GM12878 (cell line): ENCODE measurements around the gene VASP. TPM values are rescaled to one million over a fixed set of nuclear protein-coding genes. Genes with fewer than 3 reads are reported as not detected.

Experiments used
- ASH2L ChIP-seq: fragments of 300-600, 200-600 bp; sonication (generic); IDR thresholded peaks from 2 replicates; pipeline ENCODE4 v1.6.1; 2017; ENCODE audit warnings: low read depth, mild to moderate bottlenecking, borderline replicate concordance
- ATF3 ChIP-seq: IDR thresholded peaks from 2 replicates; pipeline ENCODE4 v1.6.1; 2011; ENCODE audit warnings: low read depth, mild to moderate bottlenecking, low read length, moderate library complexity, borderline replicate concordance; ENCODE audit errors: extremely low read depth
- BACH1 ChIP-seq: fragments of 450-650 bp; IDR thresholded peaks from 2 replicates; pipeline ENCODE4 v1.6.1; 2017; ENCODE audit warnings: mild to moderate bottlenecking, borderline replicate concordance
- CHD1 ChIP-seq: IDR thresholded peaks from 2 replicates; pipeline ENCODE4 v1.6.1; 2012; ENCODE audit warnings: low read depth, low read length, improper control_type of control experiment
- NFIC ChIP-seq: IDR thresholded peaks from 2 replicates; pipeline ENCODE4 v1.6.1; 2012; ENCODE audit warnings: low read depth, mild to moderate bottlenecking, inconsistent platforms, low read length, moderate library complexity
- NR2C1 ChIP-seq: fragments of 450-650 bp; IDR thresholded peaks from 2 replicates; pipeline ENCODE4 v1.6.1; 2017; ENCODE audit warnings: antibody characterized with exemption, mild to moderate bottlenecking, moderate library complexity
- POLR2AphosphoS5 ChIP-seq: IDR thresholded peaks from 2 replicates; pipeline ENCODE4 v1.6.1; 2011; ENCODE audit warnings: mild to moderate bottlenecking, low read length, inconsistent platforms
- RAD51 ChIP-seq: fragments of 450-650 bp; IDR thresholded peaks from 2 replicates; pipeline ENCODE4 v1.6.1; 2016; ENCODE audit warnings: moderate library complexity, mild to moderate bottlenecking, inconsistent platforms
- RB1 ChIP-seq: fragments of 450-650 bp; formaldehyde crosslinking; IDR thresholded peaks from 2 replicates; pipeline ENCODE4 v1.6.1; 2017; ENCODE audit warnings: mild to moderate bottlenecking, borderline replicate concordance
- SKIL ChIP-seq: fragments of 450-650 bp; IDR thresholded peaks from 2 replicates; pipeline ENCODE4 v1.6.1; 2017; ENCODE audit warnings: mild to moderate bottlenecking, low read depth, inconsistent platforms; ENCODE audit not compliant: poor library complexity, severe bottlenecking
- SREBF1 ChIP-seq: IDR thresholded peaks from 2 replicates; pipeline ENCODE4 v1.6.1; 2012; ENCODE audit warnings: mild to moderate bottlenecking, low read length
- TCF12 ChIP-seq: IDR thresholded peaks from 2 replicates; pipeline ENCODE4 v1.6.1; 2011; ENCODE audit warnings: low read depth, mild to moderate bottlenecking, low read length
- ZBTB4 ChIP-seq: fragments of 450-650 bp; formaldehyde crosslinking; IDR thresholded peaks from 2 replicates; pipeline ENCODE4 v1.4.0; 2022; ENCODE audit warnings: mild to moderate bottlenecking, moderate library complexity
- ZNF217 ChIP-seq: fragments of 450-650 bp; IDR thresholded peaks from 2 replicates; pipeline ENCODE4 v1.6.1; 2017; ENCODE audit warnings: antibody characterized with exemption, mild to moderate bottlenecking
- polyA plus RNA-seq, 11 experiments: library from polyadenylated mRNA; depleted of rRNA in 4 of 11; unstranded in 6 of 11; stranded (reverse) in 5 of 11; fragments of >200 nt; fragmentation: Nextera tagmentation in 4 of 11; fragmentation: Illumina TruSeq in 1 of 11; extraction: Ambion mirVana in 4 of 11; extraction: Trizol in 1 of 11; gene quantifications; 1 replicate in 1 of 11; 2 replicates in 10 of 11; pipeline versions ENCODE4 v1.2.1 to v1.2.3, GENCODE V29; 2011 to 2016; ENCODE audit warnings: inconsistent platforms in 2 of 11, missing spikeins in 2 of 11, low read depth in 1 of 11
- total RNA-seq, 4 experiments: library from RNA; depleted of rRNA in 3 of 4; stranded (reverse); fragments of >200 nt in 3 of 4; fragmentation: Illumina TruSeq in 1 of 4; extraction: Trizol in 1 of 4; gene quantifications; 2 replicates each; pipeline versions ENCODE4 v1.2.1 to v1.2.3, GENCODE V29; 2013 to 2021

The VASP gene
- total and polyA plus RNA-seq, 10 of the 15 experiments (the other 5 are each of a cell fraction or from before 2014, with no cell fraction given): 19.5 to 298 (median 84.8) TPM

GRCh38 chr19:45508417-45508860, 1.2 kb downstream of the VASP start (continued):
- TF ChIP-seq TCF12 (peak; percentile 68; the same call in 1 of the 2 replicates), ATF3 (no peak), SREBF1 (no peak), NFIC (no peak), ASH2L (no peak), ZNF217 (no peak), RAD51 (no peak), BACH1 (no peak), NR2C1 (no peak), ZBTB4 (CRISPR knock-in tag) (no peak), POLR2AphosphoS5 (0 out of 2 replicates have a peak, but pooled peaks have one; percentile 9), RB1 (no peak), SKIL (no peak), CHD1 (no peak)
